Stimulated activated naive CD4-positive, alpha-beta T cell treated with Interleukin-2 at 50 U/mL for 16 hours (primary cell): ENCODE measurements around the gene PCCA.
"Not testable (repeated sequence)": the region's sequence is repeated elsewhere in the genome, so short reads cannot be mapped to it uniquely, and the experiment has no call there.

Experiments used
- DNase-seq: peaks from one replicate; lab custom pipeline; 2025; lab: John Stamatoyannopoulos, UW

PCCA gene

GRCh38 chr13:100245104-100245503, 156.2 kb downstream of the PCCA start:
- no peak for DNase-seq

GRCh38 chr13:100247937-100248336, 159.0 kb downstream of the PCCA start:
- no peak for DNase-seq

- no peak for DNase-seq
Measured at GRCh38 chr13:100254002-100254401, 165.1 kb downstream of the PCCA start.

GRCh38 chr13:100262404-100262803, 173.5 kb downstream of the PCCA start:
- no peak for DNase-seq

- DNase-seq, result no peak
Measured at GRCh38 chr13:100266026-100266425, 177.1 kb downstream of the PCCA start.

- no peak for DNase-seq
Measured at GRCh38 chr13:100269837-100270236, 180.9 kb downstream of the PCCA start.

- DNase-seq, result no peak
Measured at GRCh38 chr13:100273138-100273537, 184.2 kb downstream of the PCCA start.

GRCh38 chr13:100273552-100273951, 184.7 kb downstream of the PCCA start:
- DNase-seq, result no peak

- DNase-seq, result no peak
Measured at GRCh38 chr13:100274942-100275506, 186.1 kb downstream of the PCCA start.

GRCh38 chr13:100275746-100276145, 186.9 kb downstream of the PCCA start:
- DNase-seq, result no peak

- DNase-seq, result no peak
Measured at GRCh38 chr13:100280681-100281080, 191.8 kb downstream of the PCCA start.

- DNase-seq, result not testable (repeated sequence)
Measured at GRCh38 chr13:100282306-100282705, 193.4 kb downstream of the PCCA start.

GRCh38 chr13:100290165-100290801, 201.4 kb downstream of the PCCA start:
- no peak for DNase-seq

- DNase-seq, result no peak
Measured at GRCh38 chr13:100291624-100292023, 202.7 kb downstream of the PCCA start.

- DNase-seq, result no peak
Measured at GRCh38 chr13:100297413-100297812, 208.5 kb downstream of the PCCA start.

- no peak for DNase-seq
Measured at GRCh38 chr13:100298116-100298681, 209.3 kb downstream of the PCCA start.

- no peak for DNase-seq
Measured at GRCh38 chr13:100298691-100299090, 209.8 kb downstream of the PCCA start.

GRCh38 chr13:100300243-100300642, 211.3 kb downstream of the PCCA start:
- no peak for DNase-seq

- DNase-seq, result no peak
Measured at GRCh38 chr13:100300708-100301107, 211.8 kb downstream of the PCCA start.

GRCh38 chr13:100301418-100301817, 212.5 kb downstream of the PCCA start:
- no peak for DNase-seq

- no peak for DNase-seq
Measured at GRCh38 chr13:100302391-100302790, 213.5 kb downstream of the PCCA start.

- DNase-seq, result no peak
Measured at GRCh38 chr13:100304229-100304628, 215.3 kb downstream of the PCCA start.

- DNase-seq, result no peak
Measured at GRCh38 chr13:100305398-100305797, 216.5 kb downstream of the PCCA start.

- DNase-seq, result no peak
Measured at GRCh38 chr13:100306030-100306429, 217.1 kb downstream of the PCCA start.
